Liver (tissue), 9 donors: Measurements from ENCODE around the gene WSCD1. TPM values are rescaled to one million over a fixed set of nuclear protein-coding genes. Genes with fewer than 3 reads are reported as not detected.

Source experiments
- DNase-seq: peaks from one replicate; pipeline ENCODE4 v3.0.0-alpha.2; 2017; ENCODE audit warnings: low spot score
- H3K27ac ChIP-seq, 2 donors: one replicate each; pipeline ENCODE4 v1.7.0; 2013; ENCODE audit warnings: inconsistent platforms in 2 of 2, low read length in 2 of 2, control low read depth in 1 of 2, low read depth in 1 of 2, mild to moderate bottlenecking in 1 of 2
- H3K27me3 ChIP-seq, 4 donors: one replicate each; pipeline versions ENCODE4 v1.6.1 to v1.7.0; 2013; ENCODE audit warnings: low read length in 3 of 4, inconsistent platforms in 1 of 4, mild to moderate bottlenecking in 1 of 4, moderate library complexity in 1 of 4; ENCODE audit not compliant: control insufficient read depth in 4 of 4, insufficient read depth in 4 of 4
- H3K36me3 ChIP-seq, 4 donors: one replicate each; pipeline versions ENCODE4 v1.6.1 to v1.7.0; 2013; ENCODE audit warnings: low read length in 3 of 4, mild to moderate bottlenecking in 3 of 4, low read depth in 1 of 4, moderate library complexity in 1 of 4; ENCODE audit not compliant: control insufficient read depth in 4 of 4, insufficient read depth in 3 of 4
- H3K4me1 ChIP-seq, 4 donors: one replicate each; pipeline versions ENCODE4 v1.6.1 to v1.7.0; 2013; ENCODE audit warnings: low read length in 3 of 4, mild to moderate bottlenecking in 3 of 4, moderate library complexity in 1 of 4; ENCODE audit not compliant: control insufficient read depth in 4 of 4, insufficient read depth in 4 of 4
- H3K4me3 ChIP-seq, 3 donors: one replicate each; pipeline versions ENCODE4 v1.6.1 to v1.7.0; 2013; ENCODE audit warnings: low read length in 3 of 3, control low read depth in 1 of 3, low read depth in 1 of 3, mild to moderate bottlenecking in 1 of 3
- H3K9ac ChIP-seq, 2 donors: one replicate each; pipeline ENCODE4 v1.7.0; 2013; ENCODE audit warnings: low read length in 2 of 2, mild to moderate bottlenecking in 2 of 2, moderate library complexity in 2 of 2, control low read depth in 1 of 2, low read depth in 1 of 2
- H3K9me3 ChIP-seq, 4 donors: one replicate each; pipeline versions ENCODE4 v1.6.1 to v1.7.0; 2013; ENCODE audit warnings: low read length in 3 of 4; ENCODE audit not compliant: control insufficient read depth in 4 of 4
- ATF3 ChIP-seq: IDR thresholded peaks from 2 replicates; pipeline ENCODE4 v1.6.1; 2016; ENCODE audit warnings: antibody characterized with exemption
- CTCF ChIP-seq: fragments of 150-350 bp; IDR thresholded peaks from 2 replicates; pipeline ENCODE4 v1.5.1; 2017; ENCODE audit warnings: improper control_type of control experiment, low read depth, low read length; ENCODE audit not compliant: missing input control
- EGR1 ChIP-seq, 2 donors: IDR thresholded peaks; 2 replicates each; pipeline ENCODE4 v1.6.1; 2016 to 2018; ENCODE audit warnings: antibody characterized with exemption in 2 of 2, low read depth in 2 of 2
- FOXA1 ChIP-seq: IDR thresholded peaks from 2 replicates; pipeline ENCODE4 v1.6.1; 2016; ENCODE audit warnings: antibody characterized with exemption
- FOXA2 ChIP-seq: IDR thresholded peaks from 2 replicates; pipeline ENCODE4 v1.6.1; 2016; ENCODE audit warnings: antibody characterized with exemption
- GABPA ChIP-seq, 2 donors: IDR thresholded peaks in 1 of 2; conservative IDR thresholded peaks in 1 of 2; 2 replicates each; pipeline ENCODE4 v1.6.1; 2016; ENCODE audit warnings: antibody characterized with exemption in 2 of 2, mild to moderate bottlenecking in 1 of 2, moderate library complexity in 1 of 2
- HNF4A ChIP-seq, 2 donors: conservative IDR thresholded peaks; 2 replicates each; pipeline ENCODE4 v1.6.1; 2016; ENCODE audit warnings: antibody characterized with exemption in 2 of 2, mild to moderate bottlenecking in 2 of 2
- HNF4G ChIP-seq: IDR thresholded peaks from 2 replicates; pipeline ENCODE4 v1.6.1; 2016; ENCODE audit warnings: antibody characterized with exemption
- JUND ChIP-seq, 2 donors: IDR thresholded peaks; 2 replicates each; pipeline ENCODE4 v1.6.1; 2016; ENCODE audit warnings: antibody characterized with exemption in 2 of 2
- MAX ChIP-seq: IDR thresholded peaks from 2 replicates; pipeline ENCODE4 v1.6.1; 2016; ENCODE audit warnings: antibody characterized with exemption
- NR2F2 ChIP-seq: IDR thresholded peaks from 2 replicates; pipeline ENCODE4 v1.6.1; 2016; ENCODE audit warnings: antibody characterized with exemption
- RAD21 ChIP-seq, 2 donors: IDR thresholded peaks; 2 replicates each; pipeline ENCODE4 v1.6.1; 2016; ENCODE audit warnings: antibody characterized with exemption in 2 of 2, mild to moderate bottlenecking in 2 of 2
- REST ChIP-seq: IDR thresholded peaks from 2 replicates; pipeline ENCODE4 v1.6.1; 2016; ENCODE audit warnings: antibody characterized with exemption, mild to moderate bottlenecking
- RXRA ChIP-seq, 2 donors: IDR thresholded peaks; 2 replicates each; pipeline ENCODE4 v1.6.1; 2017 to 2018; ENCODE audit warnings: antibody characterized with exemption in 2 of 2, mild to moderate bottlenecking in 1 of 2
- SP1 ChIP-seq: IDR thresholded peaks from 2 replicates; pipeline ENCODE4 v1.6.1; 2018; ENCODE audit warnings: antibody characterized with exemption, mild to moderate bottlenecking
- TAF1 ChIP-seq: conservative IDR thresholded peaks from 2 replicates; pipeline ENCODE4 v1.6.1; 2016; ENCODE audit warnings: antibody characterized with exemption, mild to moderate bottlenecking
- YY1 ChIP-seq: IDR thresholded peaks from 2 replicates; pipeline ENCODE4 v1.6.1; 2016; ENCODE audit warnings: antibody characterized with exemption, mild to moderate bottlenecking
- ZBTB33 ChIP-seq: IDR thresholded peaks from 2 replicates; pipeline ENCODE4 v1.6.1; 2016; ENCODE audit warnings: antibody characterized with exemption
- WGBS: extraction: QIAGEN DNeasy Blood & Tissue Kit; methylation state at CpG from one replicate; pipeline ENCODE4 v1.1.7; 2013; 5-methylcytosine and 5-hydroxymethylcytosine counted together
- polyA plus RNA-seq, 2 donors: library from polyadenylated mRNA; stranded (reverse) in 1 of 2; unstranded in 1 of 2; fragments of 200-250 nt in 1 of 2; fragments of >200 nt in 1 of 2; fragmentation: Nextera tagmentation in 1 of 2; extraction: Ambion mirVana in 1 of 2; gene quantifications; one replicate each; pipeline versions ENCODE4 v1.2.1 to v1.2.3, GENCODE V29; 2013 to 2015
- total RNA-seq, 2 donors: library from RNA; depleted of rRNA; stranded (reverse); fragments of >200 nt; gene quantifications; one replicate each; pipeline ENCODE4 v1.2.3, GENCODE V29; 2014
- donor health status: healthy.
- donor health status: healthy.
- donor health status: healthy.
- donor health status: healthy.
- donor health status: healthy.

The WSCD1 gene
- total and polyA plus RNA-seq, 4 donors, result 0.10 to 3.8 (median 1.3) TPM

- TF ChIP-seq RXRA (IDR thresholded peaks at IDR 0.05), result no peak
- TF ChIP-seq ATF3, result no peak
- TF ChIP-seq HNF4G, result no peak
Measured at GRCh38 chr17:6092903-6093468, 22.8 kb downstream of the WSCD1 start (continued).

DNA sequence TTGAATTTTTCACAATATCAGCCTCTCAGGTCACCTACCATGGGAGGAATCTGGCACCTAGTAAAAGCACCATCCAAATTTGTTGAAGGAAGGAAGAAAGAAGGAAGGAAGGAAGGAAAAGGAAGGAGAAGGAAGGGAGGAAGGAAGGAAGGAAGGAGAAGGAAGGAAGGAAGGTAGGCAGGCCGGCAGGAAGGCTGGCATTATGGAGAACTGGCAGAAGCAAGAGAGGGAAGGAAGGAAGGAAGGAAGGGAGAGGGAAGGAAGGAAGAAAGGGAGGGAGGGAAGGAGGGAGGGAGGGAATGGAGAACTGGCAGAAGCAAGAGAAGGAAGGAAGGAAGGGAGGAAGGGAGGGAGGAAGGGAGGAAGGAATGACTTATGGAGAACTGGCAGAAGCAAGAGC, 24.3 kb downstream of the WSCD1 start:
- Histone ChIP-seq H3K27ac (no peak overlapping the region), H3K4me3 (no peak overlapping the region), H3K9ac (no peak overlapping the region), H3K27me3 (no peaks in the 10 kb centered on the region), H3K4me1 (no peaks in the 10 kb centered on the region), H3K9me3 (no peaks in the 10 kb centered on the region), H3K36me3 (no peaks in the 10 kb centered on the region)
- DNase-seq, result no peak
- no peak for TF ChIP-seq NR2F2
- TF ChIP-seq FOXA1, result no peak
- TF ChIP-seq HNF4G, result no peak
- no peak for TF ChIP-seq TAF1
- TF ChIP-seq ZBTB33, result no peak
- no peak for TF ChIP-seq RXRA (IDR thresholded peaks at IDR 0.05)
- no peak for TF ChIP-seq ATF3
- TF ChIP-seq REST, result no peak
- no peak for TF ChIP-seq EGR1 (IDR thresholded peaks at IDR 0.05; ENCODE audit: low read depth in 2 of 2)
- TF ChIP-seq JUND (IDR thresholded peaks at IDR 0.05), result no peak
- TF ChIP-seq GABPA (IDR thresholded peaks at IDR 0.05 in 1 of 2, conservative IDR thresholded peaks at IDR 0.05 in 1 of 2), result no peak
- no peak for TF ChIP-seq HNF4A (conservative IDR thresholded peaks at IDR 0.05)
- TF ChIP-seq RAD21 (IDR thresholded peaks at IDR 0.05), result no peak
- TF ChIP-seq MAX, result no peak
- no peak for TF ChIP-seq YY1
- TF ChIP-seq FOXA2, result no peak
- TF ChIP-seq SP1, result no peak
- TF ChIP-seq CTCF, result no peak
- 68% methylated on average over 1 of the region's 1 CpG for WGBS
